H54 (cell line): ENCODE data around the gene ARSI.

Source experiments
- DNase-seq: peaks from one replicate; pipeline ENCODE4 v3.0.0; 2011; ENCODE audit warnings: low spot score, mixed read lengths; ENCODE audit not compliant: insufficient read length
- FAIRE-seq: peaks from 3 replicates; lab custom pipeline; 2011; peaks lifted over from hg19 to GRCh38; lab: Jason Lieb, UNC
- POLR2A ChIP-seq: IDR thresholded peaks from 2 replicates; pipeline ENCODE4 v1.6.1; 2011; ENCODE audit warnings: low read depth, mild to moderate bottlenecking, low read length

Gene ARSI

DNA sequence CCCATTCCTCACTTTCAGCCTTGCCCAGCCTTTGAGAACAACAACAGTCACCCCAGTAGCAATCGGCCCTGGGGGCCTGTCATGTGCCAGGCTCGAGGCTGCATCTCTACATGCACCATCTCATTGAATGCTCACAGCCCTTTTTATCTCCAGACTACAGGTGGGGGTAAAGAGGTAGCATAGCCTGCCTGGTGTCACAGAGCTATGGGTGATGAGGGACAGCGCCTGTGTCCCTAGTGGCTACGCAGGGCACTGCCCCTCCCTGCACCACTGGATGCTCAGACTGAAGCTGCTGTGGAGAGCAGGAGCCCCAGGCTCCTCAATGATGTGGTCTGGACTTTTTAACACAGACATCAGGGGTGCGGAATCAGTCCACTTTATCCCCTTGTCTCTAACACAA lies 15.9 kb downstream of the ARSI start:
- no peak for FAIRE-seq
- DNase-seq, result no peak
- TF ChIP-seq POLR2A, result no peak

DNA sequence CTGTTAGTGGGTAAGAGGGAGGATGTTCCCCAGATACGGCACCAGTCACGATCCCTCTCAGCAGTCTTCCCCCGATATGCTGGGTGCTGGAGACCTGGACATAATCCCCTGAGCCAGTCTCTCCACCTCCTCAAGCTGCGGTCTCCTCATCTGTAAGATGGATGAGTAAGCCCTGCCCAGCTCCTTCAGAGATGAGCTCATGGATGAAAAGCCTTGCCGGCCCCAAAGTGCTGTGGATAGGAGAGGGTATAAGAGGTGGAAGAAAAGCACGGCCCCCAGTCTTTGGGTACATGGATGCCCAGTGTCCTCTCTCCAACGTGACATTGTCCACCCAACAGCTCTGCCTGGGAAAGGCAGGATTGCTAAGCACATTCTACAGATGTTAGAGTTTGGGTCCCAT lies 17.6 kb downstream of the ARSI start:
- no peak for DNase-seq
- no peak for TF ChIP-seq POLR2A
- FAIRE-seq, result no peak

DNA sequence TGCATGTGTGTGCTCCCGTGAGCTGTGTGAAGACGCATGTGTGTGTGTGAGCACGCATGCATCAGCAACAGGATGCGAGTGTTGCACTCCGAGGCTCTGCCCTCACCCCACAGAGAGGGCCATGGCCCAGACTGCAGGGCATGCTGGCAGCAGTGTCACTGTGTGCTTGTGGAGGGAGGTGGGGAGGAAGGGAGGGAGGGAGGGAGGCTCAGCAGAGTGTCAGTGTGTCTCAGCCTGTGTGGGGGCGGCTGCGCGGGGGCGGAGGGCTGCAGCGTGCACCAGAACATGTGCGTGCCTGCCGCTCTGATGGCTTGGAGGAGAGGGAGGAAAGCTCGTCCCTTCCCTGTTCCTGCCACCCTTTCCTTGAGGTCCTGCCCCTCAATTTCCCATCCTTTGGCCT lies 18.4 kb downstream of the ARSI start:
- no peak for TF ChIP-seq POLR2A

DNA sequence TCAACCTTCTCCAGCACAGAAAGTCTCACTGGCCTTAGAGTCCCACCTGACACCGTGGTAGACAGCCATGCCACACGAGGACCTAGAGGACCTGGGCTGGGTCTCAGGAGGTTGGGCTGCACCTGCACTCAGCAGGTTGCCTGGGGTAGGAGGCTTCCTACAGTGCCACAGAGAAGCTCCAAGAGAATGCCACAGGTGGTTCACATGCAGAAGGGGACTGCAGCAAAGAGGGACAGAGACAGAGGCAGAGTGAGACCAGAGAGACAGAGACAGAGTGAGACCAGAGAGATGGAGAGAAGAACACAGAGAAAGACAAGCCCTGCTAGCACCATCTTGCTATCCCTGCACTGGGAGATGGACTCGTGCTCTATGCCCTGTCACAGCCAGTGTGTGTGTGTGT lies 18.8 kb downstream of the ARSI start:
- TF ChIP-seq POLR2A, result no peak
- DNase-seq (no peak), FAIRE-seq (no peak)

More for the DNA sequence above, 18.4 kb downstream of the ARSI start:
- no peak for DNase-seq
- FAIRE-seq, result no peak

DNA sequence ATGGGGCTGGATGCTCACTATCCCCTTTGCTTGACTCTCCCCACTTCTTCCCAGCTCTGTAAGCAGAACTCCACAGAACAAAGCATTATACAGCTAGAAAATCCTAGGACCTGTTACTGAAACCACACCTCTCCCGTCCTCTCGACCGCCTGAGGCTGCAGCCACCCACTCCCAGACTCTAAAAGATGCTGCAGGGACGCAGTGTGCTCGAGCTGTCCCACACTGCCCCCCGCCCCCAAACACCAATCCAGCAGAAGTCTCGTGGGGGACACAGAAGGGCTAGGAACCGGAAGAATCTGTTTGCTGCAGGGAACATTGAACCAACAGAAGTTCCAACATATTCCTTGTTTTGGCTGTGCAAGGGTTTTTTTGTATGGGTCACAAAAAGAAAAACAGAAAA lies 20.7 kb downstream of the ARSI start:
- no peak for TF ChIP-seq POLR2A
- DNase-seq, result no peak
- FAIRE-seq, result no peak

DNA sequence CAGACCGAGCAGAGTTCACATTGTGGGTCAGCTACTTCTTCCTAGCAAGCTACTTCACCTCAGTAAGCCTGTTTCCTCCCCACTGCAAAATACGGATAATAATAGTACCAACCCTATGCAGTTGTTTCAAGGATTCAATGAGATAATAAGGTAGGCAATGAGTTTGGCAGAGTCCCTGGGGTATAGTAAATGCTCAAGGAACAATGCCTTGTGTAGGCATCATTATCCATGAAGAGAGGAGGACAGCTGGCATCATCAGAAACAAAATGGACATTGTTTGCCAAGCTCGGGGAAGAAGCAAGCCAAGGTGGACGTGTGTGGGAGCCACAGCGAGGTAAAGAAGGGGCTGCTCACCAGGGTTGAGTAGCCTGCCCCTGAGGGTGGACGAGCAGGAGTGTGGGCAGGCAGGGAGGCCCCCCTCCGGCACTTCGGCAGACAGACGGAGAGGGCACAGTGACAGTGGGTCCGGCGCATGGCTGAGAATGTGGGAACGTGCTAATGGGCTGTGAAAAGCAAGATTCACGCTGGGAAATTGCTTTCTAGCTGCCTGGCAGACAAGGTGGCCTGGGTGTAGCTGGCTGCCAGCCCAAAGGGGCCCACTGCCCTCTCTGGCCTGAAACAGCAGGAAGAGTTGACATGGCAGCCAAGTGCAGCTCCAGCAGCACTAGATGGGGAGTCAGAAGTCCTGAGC lies 23.2 kb downstream of the ARSI start:
- no peak for FAIRE-seq
- DNase-seq, result no peak
- no peak for TF ChIP-seq POLR2A

DNA sequence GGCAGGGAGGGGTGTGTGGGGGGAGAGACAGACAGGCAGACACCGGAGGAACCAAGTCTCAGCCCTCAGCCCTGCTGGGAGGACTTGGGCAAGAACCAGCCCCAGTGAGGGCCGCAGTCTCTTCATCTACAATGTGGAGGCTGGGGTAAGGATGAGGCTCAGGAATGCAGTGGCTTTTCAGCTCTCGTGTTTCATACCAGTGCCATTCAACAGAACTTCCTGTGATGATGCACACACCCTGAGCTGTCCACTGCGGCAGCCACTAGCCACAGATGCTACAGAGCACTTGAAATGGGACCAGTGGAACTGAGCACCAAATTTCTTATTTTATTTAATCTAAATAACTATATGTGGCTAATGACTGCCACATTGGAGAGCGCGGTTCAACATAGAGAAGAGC lies 23.8 kb downstream of the ARSI start:
- TF ChIP-seq POLR2A, result no peak
- DNase-seq (peak; percentile 86), FAIRE-seq (no peak)

DNA sequence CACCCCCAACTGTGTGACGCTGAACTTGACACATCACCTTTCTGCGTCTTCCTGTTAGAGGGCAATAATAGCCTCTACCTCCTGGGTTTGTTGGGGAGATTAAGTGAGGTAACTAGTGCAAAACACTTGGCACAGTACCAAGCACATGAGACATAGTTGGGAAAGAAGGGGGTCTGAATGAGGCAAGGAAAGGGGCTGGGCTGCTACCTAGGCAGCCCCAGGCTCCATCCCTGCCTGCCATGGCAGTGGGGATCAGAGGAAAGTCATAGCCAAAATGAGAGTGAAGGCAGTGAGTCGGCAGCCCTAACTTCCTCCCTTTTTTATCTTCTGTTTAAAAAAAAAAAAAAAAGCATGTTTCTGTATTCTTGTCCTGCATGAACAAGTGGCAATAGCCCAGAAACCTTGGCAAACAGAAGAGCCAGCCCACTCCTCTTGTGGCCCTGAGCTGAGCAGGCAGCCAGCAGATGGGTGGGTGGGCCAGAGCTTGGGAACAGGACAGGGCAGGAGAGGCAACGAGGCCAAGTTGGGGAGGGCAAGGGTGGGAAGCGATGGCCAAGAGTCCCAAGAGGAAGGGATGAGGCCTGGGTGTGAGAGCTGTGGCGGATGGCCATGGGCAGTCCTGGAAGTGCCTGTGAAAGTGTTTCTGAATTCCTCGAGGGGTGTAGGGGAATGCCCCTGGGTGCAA lies 24.5 kb downstream of the ARSI start:
- FAIRE-seq (no peak), DNase-seq (no peak)
- no peak for TF ChIP-seq POLR2A

DNA sequence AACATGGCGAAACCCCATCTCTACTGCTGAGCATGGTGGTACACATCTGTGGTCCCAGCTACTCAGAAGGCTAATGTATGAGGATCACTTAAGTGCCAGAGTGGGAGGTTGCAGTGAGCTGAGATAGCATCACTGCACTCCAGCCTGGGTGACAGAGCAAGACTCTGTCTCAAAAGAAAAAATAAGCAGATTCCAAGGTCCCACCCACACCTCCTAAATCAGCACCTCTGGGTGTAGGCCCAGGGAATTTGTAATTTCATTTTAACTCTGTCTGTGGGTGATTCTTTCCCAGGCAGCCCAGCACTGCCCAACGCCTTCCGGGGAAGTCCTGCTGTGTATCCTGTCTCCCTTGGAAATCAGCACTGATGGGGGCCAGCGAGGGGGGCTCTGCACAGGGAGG lies 25.7 kb downstream of the ARSI start:
- DNase-seq (no peak), FAIRE-seq (no peak)
- TF ChIP-seq POLR2A, result no peak

DNA sequence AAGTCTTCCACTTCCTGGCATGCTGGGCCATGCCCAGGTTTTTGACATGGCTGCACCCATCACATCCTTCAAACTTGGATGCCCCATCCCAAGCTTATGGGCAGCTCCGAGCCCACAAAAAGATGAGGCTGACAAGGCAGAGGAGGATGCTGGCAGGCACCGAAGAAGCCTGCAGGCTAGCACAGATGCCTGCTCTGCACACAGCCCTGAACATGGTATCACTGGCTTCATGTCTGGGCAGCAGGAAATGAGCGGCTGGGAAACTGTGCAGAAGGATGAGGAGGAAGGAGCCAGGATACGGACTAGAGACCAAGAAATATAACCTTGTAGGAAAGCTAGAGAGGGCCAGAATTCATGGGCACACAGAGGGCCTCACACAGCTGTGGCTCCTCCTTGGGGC lies 27.9 kb downstream of the ARSI start:
- FAIRE-seq, result no peak
- no peak for DNase-seq
- TF ChIP-seq POLR2A, result no peak

DNA sequence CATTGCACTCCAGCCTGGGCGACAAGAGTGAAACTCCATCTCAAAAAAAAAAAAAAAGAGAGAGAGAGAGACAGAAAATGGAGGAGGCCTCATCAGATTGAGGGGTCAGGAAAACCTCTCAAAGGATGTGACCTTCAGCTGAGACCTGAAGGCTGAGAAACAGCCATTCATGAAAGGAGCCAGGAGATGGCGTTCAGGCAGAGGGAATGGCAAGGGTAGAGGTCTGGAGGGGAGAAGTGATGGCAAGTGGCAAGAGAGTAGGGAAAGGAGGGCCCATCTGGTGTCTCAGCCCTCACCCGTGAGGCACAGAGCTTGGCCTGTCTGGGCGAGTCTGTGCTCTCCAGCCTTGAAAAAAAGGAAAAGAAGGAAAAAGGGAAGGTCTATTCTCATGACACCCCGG lies 30.2 kb downstream of the ARSI start:
- TF ChIP-seq POLR2A, result no peak
- DNase-seq, result no peak
- FAIRE-seq, result no peak

DNA sequence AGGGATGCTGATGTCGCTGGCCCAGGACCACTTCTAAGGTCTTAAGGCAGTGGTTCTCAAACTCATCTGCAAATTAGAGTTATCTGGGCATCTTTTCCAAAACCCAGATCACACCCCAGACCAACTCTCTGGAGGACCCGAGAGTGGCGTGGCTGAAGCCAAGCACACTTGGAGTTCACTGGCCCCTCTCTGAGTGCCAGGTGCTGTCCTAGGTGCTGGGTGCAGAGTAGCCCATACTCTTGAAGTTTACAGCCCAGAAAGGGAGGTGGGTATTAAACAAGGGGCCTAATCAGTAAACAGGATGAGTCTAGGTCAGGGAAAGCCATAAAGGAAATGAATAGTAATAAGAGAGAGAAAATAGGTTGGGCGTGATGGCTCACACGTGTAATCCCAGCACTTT lies 30.8 kb downstream of the ARSI start:
- FAIRE-seq (no peak), DNase-seq (no peak)
- no peak for TF ChIP-seq POLR2A

DNA sequence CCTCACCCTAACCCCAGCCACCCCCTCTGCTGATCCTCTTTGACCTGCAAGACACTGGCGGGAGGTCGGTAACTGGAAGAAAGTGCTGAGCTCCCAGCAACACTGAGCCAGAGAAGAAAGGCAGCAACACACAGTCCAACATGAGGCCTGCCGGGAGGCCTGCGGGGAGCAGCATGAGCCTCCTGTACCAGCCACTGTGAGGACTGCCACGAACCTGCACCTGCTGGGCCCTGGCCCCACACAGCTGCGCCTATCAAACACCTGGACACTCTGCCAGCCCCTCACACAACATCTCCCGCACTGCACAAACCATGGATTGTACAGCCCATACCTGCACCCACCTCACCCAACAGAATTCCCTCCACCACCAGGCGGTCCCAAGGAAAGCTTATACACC lies 31.4 kb downstream of the ARSI start:
- FAIRE-seq (no peak), DNase-seq (no peak)
- TF ChIP-seq POLR2A, result no peak

DNA sequence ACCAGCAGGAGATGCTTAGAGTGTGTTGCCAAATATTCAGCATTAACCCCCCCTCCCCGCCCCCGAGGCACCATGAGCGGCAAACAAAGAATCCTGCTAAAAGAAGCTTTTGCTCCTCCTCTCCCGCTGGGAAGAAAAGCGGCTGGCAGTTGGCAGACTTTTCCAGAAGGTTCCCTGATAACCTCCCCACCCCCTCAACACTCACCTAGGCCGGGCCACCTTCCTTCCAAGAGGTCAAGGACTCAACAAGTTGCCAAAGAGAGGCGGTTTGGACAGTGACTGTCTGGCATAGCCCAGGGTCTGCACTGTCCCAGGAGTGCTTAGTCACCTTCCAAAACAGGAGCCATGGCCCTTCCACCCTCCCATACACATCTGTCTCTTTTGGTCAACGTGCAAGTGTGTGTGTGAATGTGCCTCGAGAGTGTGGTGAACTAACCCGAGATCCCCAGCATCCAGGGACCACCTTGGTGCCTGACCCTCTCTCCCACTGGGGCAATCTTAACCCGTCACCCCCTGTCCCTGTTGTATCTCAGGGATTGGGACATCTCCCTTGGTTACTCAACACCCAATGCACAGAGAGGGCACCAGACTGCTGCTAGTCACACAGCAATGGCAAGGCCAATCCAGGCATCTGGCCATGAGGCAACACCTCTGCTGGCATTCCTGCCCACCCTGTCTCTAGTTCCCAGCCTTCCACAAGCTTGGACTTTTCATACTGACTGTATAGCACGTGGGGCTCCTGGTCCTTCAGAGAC lies 32.0 kb downstream of the ARSI start:
- FAIRE-seq (no peak), DNase-seq (no peak)
- no peak for TF ChIP-seq POLR2A
